B cell (primary cell): ENCODE data around the gene MRPS2. TPM values are rescaled to one million over a fixed set of nuclear protein-coding genes. Genes with fewer than 3 reads are reported as not detected.

Source experiments
- ATAC-seq: fragments of 200-7000 bp; cut with Tn5 transposase; one replicate; pipeline ENCODE4 v1.10.0; 2021; ENCODE audit warnings: low read depth, mild to moderate bottlenecking, moderate number of reproducible peaks, moderate library complexity
- CTCF ChIA-PET: fragments of 350-600 bp; sonication (Branson Sonifier 250); formaldehyde crosslinking; loops from one replicate; lab custom pipeline; 2021; ENCODE audit warnings: antibody characterized with exemption, inconsistent platforms; lab: Charles Lee
- POLR2A ChIA-PET: fragments of 350-600 bp; sonication (Branson Sonifier 250); formaldehyde crosslinking; loops from one replicate; lab custom pipeline; 2021; ENCODE audit warnings: antibody characterized with exemption; lab: Charles Lee
- DNase-seq: peaks from one replicate; pipeline ENCODE4 v3.0.0; 2013
- H2AFZ ChIP-seq: 2 replicates; pipeline ENCODE4 v1.6.1; 2012; ENCODE audit warnings: mild to moderate bottlenecking, low read depth, low read length; ENCODE audit not compliant: insufficient read depth, poor library complexity, severe bottlenecking
- H3K27ac ChIP-seq, 2 donors: 1 replicate in 1 of 2; 2 replicates in 1 of 2; pipeline ENCODE4 v1.5.1; 2012 to 2013; ENCODE audit warnings: low read length in 2 of 2, mild to moderate bottlenecking in 2 of 2, moderate library complexity in 1 of 2
- H3K27me3 ChIP-seq, 4 experiments: fragments of 200-600 bp in 1 of 4; sonication (generic) in 1 of 4; replicated peaks in 1 of 4; 1 replicate in 2 of 4; 2 replicates in 2 of 4; pipeline versions ENCODE4 v1.6.1 to v1.7.0; 2013 to 2016; ENCODE audit warnings: low read length in 3 of 4, mild to moderate bottlenecking in 2 of 4, mixed read lengths in 1 of 4, moderate library complexity in 1 of 4; ENCODE audit not compliant: insufficient read depth in 4 of 4, control insufficient read depth in 3 of 4; ENCODE audit errors: control extremely low read depth in 1 of 4
- H3K36me3 ChIP-seq, 2 experiments: replicated peaks in 1 of 2; 1 replicate in 1 of 2; 2 replicates in 1 of 2; pipeline versions ENCODE4 v1.6.1 to v1.7.1; 2013; ENCODE audit warnings: low read length in 1 of 2; ENCODE audit not compliant: insufficient read depth in 2 of 2, control insufficient read depth in 1 of 2; ENCODE audit errors: control extremely low read depth in 1 of 2, extremely low read depth in 1 of 2
- H3K4me1 ChIP-seq, 2 donors: fragments of 200-600 bp in 1 of 2; sonication (generic) in 1 of 2; 1 replicate in 1 of 2; 2 replicates in 1 of 2; pipeline versions ENCODE4 v1.5.1 to v1.6.1; 2013 to 2017; ENCODE audit warnings: low read length in 2 of 2; ENCODE audit not compliant: control insufficient read depth in 2 of 2, insufficient read depth in 2 of 2
- H3K4me2 ChIP-seq: replicated peaks from 2 replicates; pipeline ENCODE3; 2012; ENCODE audit warnings: mild to moderate bottlenecking, low read depth, low read length; ENCODE audit not compliant: poor library complexity, severe bottlenecking
- H3K4me3 ChIP-seq, 5 experiments: fragments of 200-600 bp in 1 of 5; sonication (generic) in 1 of 5; 1 replicate in 3 of 5; 2 replicates in 2 of 5; pipeline versions ENCODE4 v1.5.1 to v1.7.0; 2011 to 2016; ENCODE audit warnings: low read length in 4 of 5, mild to moderate bottlenecking in 4 of 5, low read depth in 2 of 5, control low read depth in 1 of 5, moderate library complexity in 1 of 5; ENCODE audit not compliant: insufficient read depth in 1 of 5; ENCODE audit errors: control extremely low read depth in 1 of 5, extremely low read depth in 1 of 5
- H3K79me2 ChIP-seq: fragments of 200-600 bp; sonication (generic); one replicate; pipeline ENCODE4 v1.6.0; 2016; ENCODE audit warnings: low read length; ENCODE audit not compliant: control insufficient read depth, insufficient read depth
- H3K9ac ChIP-seq: fragments of 200-600 bp; sonication (generic); 2 replicates; pipeline ENCODE4 v1.6.1; 2017; ENCODE audit warnings: mild to moderate bottlenecking, low read length, moderate library complexity
- H3K9me3 ChIP-seq, 3 donors: one replicate each; pipeline versions ENCODE4 v1.6.1 to v1.7.1; 2013; ENCODE audit warnings: low read length in 2 of 3; ENCODE audit not compliant: control insufficient read depth in 2 of 3, insufficient read depth in 1 of 3; ENCODE audit errors: control extremely low read depth in 1 of 3
- H4K20me1 ChIP-seq: 2 replicates; pipeline ENCODE4 v1.6.0; 2012; ENCODE audit warnings: mild to moderate bottlenecking, low read length; ENCODE audit not compliant: insufficient read depth, control insufficient read depth, poor library complexity, severe bottlenecking
- H3K27ac Mint-ChIP-seq: one replicate; pipeline ENCODE4 v1.8.0; 2021; ENCODE audit warnings: mixed read lengths
- H3K27me3 Mint-ChIP-seq: one replicate; pipeline ENCODE4 v1.8.0; 2021; ENCODE audit warnings: mixed read lengths
- H3K4me1 Mint-ChIP-seq: one replicate; pipeline ENCODE4 v1.8.0; 2021; ENCODE audit warnings: mixed read lengths
- H3K4me3 Mint-ChIP-seq: one replicate; pipeline ENCODE4 v1.8.0; 2021; ENCODE audit warnings: mixed read lengths
- H3K9me3 Mint-ChIP-seq: one replicate; pipeline ENCODE4 v1.8.0; 2022; ENCODE audit warnings: mixed read lengths; ENCODE audit not compliant: insufficient read depth
- CTCF ChIP-seq: fragments of 200-600 bp; IDR thresholded peaks from one replicate; pipeline ENCODE4 v1.8.0; 2022; ENCODE audit warnings: antibody characterized with exemption, mild to moderate bottlenecking
- EZH2 ChIP-seq: IDR thresholded peaks from 2 replicates; pipeline ENCODE4 v1.6.1; 2012; ENCODE audit warnings: borderline replicate concordance, low read depth, mild to moderate bottlenecking, moderate library complexity, low read length; ENCODE audit not compliant: insufficient read depth, poor library complexity, severe bottlenecking
- WGBS: methylation state at CpG from one replicate; pipeline ENCODE4 v1.1.5; 2013; ENCODE audit warnings: missing lambda C conversion rate; ENCODE audit not compliant: insufficient coverage; 5-methylcytosine and 5-hydroxymethylcytosine counted together
- intact Hi-C: fragments of 100-400 bp; cut with micrococcal nuclease; formaldehyde crosslinking; loops from one replicate; pipeline ENCODE4 v1.10.0; 2022
- polyA plus RNA-seq: library from polyadenylated mRNA; depleted of rRNA; stranded (reverse); fragments of >200 nt; gene quantifications from 2 replicates; pipeline ENCODE4 v1.2.3, GENCODE V29; 2012
- total RNA-seq, 2 donors: library from RNA; stranded (reverse); fragments of 120-200 nt in 1 of 2; gene quantifications; 1 replicate in 1 of 2; 2 replicates in 1 of 2; pipeline versions ENCODE4 v1.2.3 to v1.2.4, GENCODE V29; 2013 to 2022

The MRPS2 gene
- total and polyA plus RNA-seq, 2 donors (not counting 1 experiment from before 2014, with no cell fraction given): 26.7 to 55.1 TPM

GRCh38 chr9:135526089-135526729, 25.7 kb downstream of the MRPS2 start:
- Mint-ChIP-seq H3K27ac (no peak overlapping the region), H3K4me3 (no peak overlapping the region), H3K27me3 (peaks cover 7% of the 10 kb centered on the region), H3K4me1 (no peaks in the 10 kb centered on the region), H3K9me3 (no peaks in the 10 kb centered on the region)
- Histone ChIP-seq H3K4me1 (no peaks in the 10 kb centered on the region), H3K79me2 (no peaks in the 10 kb centered on the region), H3K4me2 (no peak overlapping the region), H3K36me3 (no peaks in the 10 kb centered on the region), H3K27ac (no peak overlapping the region), H3K9me3 (peaks cover 0 to 8% (median 0%) of the 10 kb centered on the region in 3 donors), H3K27me3 (peaks cover 0 to 3% (median 0%) of the 10 kb centered on the region in 4 experiments), H2AFZ (no peak overlapping the region), H3K9ac (no peak overlapping the region), H4K20me1 (no peaks in the 10 kb centered on the region), H3K4me3 (no peak overlapping the region)
- ChIA-PET POLR2A (interaction anchor here (0.5 kb wide), 1 partner anchor 1315 kb away, joined by 13 read pairs; no protein-coding TSS in a partner anchor), CTCF (no interaction called here)
- no peak for DNase-seq
- TF ChIP-seq CTCF: no peak
- intact Hi-C loops: no loop called here
- 83% methylated on average over 2 of the region's 11 CpGs for WGBS
- no peak for ATAC-seq

DNA sequence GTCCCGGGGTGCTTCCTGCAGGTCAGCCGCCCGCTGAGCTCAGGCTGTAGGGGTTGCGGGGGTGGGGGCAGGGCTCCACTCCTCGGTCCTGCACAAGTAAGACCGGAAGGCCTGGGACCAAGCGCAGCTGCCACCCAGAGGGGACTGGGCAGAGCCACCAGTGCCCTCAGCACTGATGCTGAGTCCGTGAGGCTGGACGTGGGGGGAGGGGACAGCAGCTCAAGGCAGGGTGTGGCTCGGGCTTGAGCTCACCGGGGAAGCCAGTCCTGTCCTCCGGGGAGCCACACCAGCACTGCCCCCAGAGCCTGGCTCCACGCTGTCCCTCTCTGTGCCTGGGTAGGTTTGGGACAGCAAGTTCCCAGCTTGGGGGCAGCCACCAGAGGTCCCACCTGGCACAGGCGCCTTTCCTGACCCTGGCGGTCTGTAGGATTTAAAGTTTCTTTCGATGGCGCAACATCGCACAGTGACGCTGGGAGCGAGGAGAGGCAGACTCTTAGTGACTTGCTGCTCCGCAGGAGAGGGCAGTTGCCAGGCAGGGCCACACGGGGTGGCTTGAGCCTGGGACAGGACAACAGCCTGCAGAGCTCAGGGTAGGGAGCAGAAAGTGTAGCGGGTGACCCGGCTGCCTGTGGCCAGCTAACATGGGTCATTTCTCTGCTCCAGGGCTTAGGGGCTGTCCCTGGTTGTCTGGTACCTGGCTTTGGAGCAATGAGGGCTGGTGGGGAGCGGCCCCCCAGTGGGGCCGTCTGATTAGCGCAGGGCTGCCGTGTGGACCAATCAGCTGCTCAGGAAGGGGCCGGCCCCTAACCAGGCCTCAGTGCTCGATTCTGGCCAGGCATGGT, 26.5 kb downstream of the MRPS2 start:
- Histone ChIP-seq H3K4me3 (no peak overlapping the region), H3K4me2 (no peak overlapping the region), H3K27ac (no peak overlapping the region), H3K9ac (no peak overlapping the region), H3K4me1 (no peaks in the 10 kb centered on the region), H3K79me2 (no peaks in the 10 kb centered on the region), H3K27me3 (peaks cover 0 to 3% (median 0%) of the 10 kb centered on the region in 4 experiments), H4K20me1 (no peaks in the 10 kb centered on the region), H2AFZ (no peak overlapping the region), H3K9me3 (peaks cover 0 to 8% (median 0%) of the 10 kb centered on the region in 3 donors), H3K36me3 (no peaks in the 10 kb centered on the region)
- no peak for TF ChIP-seq CTCF
- no peak for TF ChIP-seq EZH2
- DNase-seq (no peak), ATAC-seq (no peak)
- Mint-ChIP-seq H3K4me1 (no peaks in the 10 kb centered on the region), H3K9me3 (no peaks in the 10 kb centered on the region), H3K27me3 (peaks cover 11% of the 10 kb centered on the region), H3K4me3 (no peak overlapping the region), H3K27ac (no peak overlapping the region)
- CTCF ChIA-PET: no interaction called here
- intact Hi-C loops: no loop called here
- POLR2A ChIA-PET: no interaction called here
- 81% methylated on average over 30 of the region's 30 CpGs for WGBS
